Transverse colon (tissue), 3 donors: ENCODE measurements around the gene ETDC.

Experiments used
- CTCF ChIP-seq, 5 experiments: fragments of 200-600 bp in 3 of 5; fragments of 450-650 bp in 2 of 5; sonication (generic) in 3 of 5; IDR thresholded peaks; 1 replicate in 2 of 5; 2 replicates in 3 of 5; pipeline ENCODE4 v1.5.1; 2016 to 2017; ENCODE audit warnings: antibody characterized with exemption in 5 of 5, inconsistent platforms in 3 of 5, mild to moderate bottlenecking in 2 of 5, moderate library complexity in 1 of 5
- EP300 ChIP-seq: sonication (generic); formaldehyde crosslinking; IDR thresholded peaks from one replicate; pipeline ENCODE4 v1.6.1; 2017; ENCODE audit warnings: antibody characterized with exemption, low read depth
- POLR2A ChIP-seq: fragments of 450-650 bp; IDR thresholded peaks from one replicate; pipeline ENCODE4 v1.6.1; 2016; ENCODE audit warnings: antibody characterized with exemption, mild to moderate bottlenecking, moderate library complexity

- TF ChIP-seq EP300 (no peak), POLR2A (no peak), CTCF (IDR thresholded peaks at IDR 0.05) (no peak)
These were observed 6.9 kb upstream of the ETDC start for GRCh38 chrX:135302269-135302873.
